Fibroblast of skin of back (primary cell): ENCODE data around the gene EYA2.

ENCODE experiments used
- DNase-seq: peaks from one replicate; pipeline ENCODE4 v3.0.0-alpha.2; 2013

EYA2 gene

GRCh38 chr20:46981184-46981583 lies 86.5 kb downstream of the EYA2 start:
- no peak for DNase-seq

- DNase-seq: no peak
These were observed 88.8 kb downstream of the EYA2 start for GRCh38 chr20:46983466-46983865.

GRCh38 chr20:46984405-46984804 lies 89.8 kb downstream of the EYA2 start:
- DNase-seq: peak; percentile 24

GRCh38 chr20:46985250-46985649 lies 90.6 kb downstream of the EYA2 start:
- no peak for DNase-seq

- DNase-seq: no peak
These were observed 91.0 kb downstream of the EYA2 start for GRCh38 chr20:46985671-46986070.

GRCh38 chr20:46987001-46987400 lies 92.4 kb downstream of the EYA2 start:
- no peak for DNase-seq

- DNase-seq: no peak
These were observed 95.5 kb downstream of the EYA2 start for GRCh38 chr20:46990017-46990595.

- no peak for DNase-seq
These were observed 96.0 kb downstream of the EYA2 start for GRCh38 chr20:46990596-46991104.

GRCh38 chr20:46991168-46991567 lies 96.5 kb downstream of the EYA2 start:
- no peak for DNase-seq

GRCh38 chr20:46991880-46992639 lies 97.4 kb downstream of the EYA2 start:
- DNase-seq: no peak

GRCh38 chr20:46992640-46993035 lies 98.0 kb downstream of the EYA2 start:
- DNase-seq: no peak

- no peak for DNase-seq
These were observed 98.9 kb downstream of the EYA2 start for GRCh38 chr20:46993465-46994095.

GRCh38 chr20:46994341-46994740 lies 99.7 kb downstream of the EYA2 start:
- DNase-seq: no peak

GRCh38 chr20:46995561-46996142 lies 101.0 kb downstream of the EYA2 start:
- DNase-seq: no peak

- no peak for DNase-seq
These were observed 102.5 kb downstream of the EYA2 start for GRCh38 chr20:46997187-46997586.

GRCh38 chr20:46998477-46999240 lies 104.0 kb downstream of the EYA2 start:
- DNase-seq: no peak

GRCh38 chr20:46999801-47000465 lies 105.3 kb downstream of the EYA2 start:
- DNase-seq: no peak

- DNase-seq: no peak
These were observed 108.6 kb downstream of the EYA2 start for GRCh38 chr20:47003223-47003622.

GRCh38 chr20:47004179-47004578 lies 109.5 kb downstream of the EYA2 start:
- DNase-seq: no peak

- no peak for DNase-seq
These were observed 113.4 kb downstream of the EYA2 start for GRCh38 chr20:47007826-47008655.
